Loucy (cell line): ENCODE measurements around the gene LRRC43.

Source experiments
- H2AFZ ChIP-seq: fragments of 200-600 bp; sonication (generic); 2 replicates; pipeline ENCODE4 v1.6.0; 2016; ENCODE audit warnings: antibody characterized with exemption, mild to moderate bottlenecking, low read length, moderate library complexity
- H3F3A ChIP-seq: fragments of 200-600 bp; 2 replicates; pipeline ENCODE4 v1.6.0; 2016; ENCODE audit warnings: antibody characterized with exemption, low read depth, mild to moderate bottlenecking
- H3K27me3 ChIP-seq: fragments of 200-600 bp; sonication (generic); 2 replicates; pipeline ENCODE4 v1.6.1; 2014; ENCODE audit warnings: low read length, mild to moderate bottlenecking; ENCODE audit not compliant: insufficient read depth, poor library complexity, severe bottlenecking
- H3K36me3 ChIP-seq: fragments of 200-600 bp; sonication (generic); 2 replicates; pipeline ENCODE4 v1.6.1; 2016; ENCODE audit warnings: low read length; ENCODE audit not compliant: insufficient read depth
- H3K4me1 ChIP-seq: fragments of 200-600 bp; sonication (generic); 2 replicates; pipeline ENCODE4 v1.5.1; 2014; ENCODE audit warnings: low read length, mild to moderate bottlenecking; ENCODE audit not compliant: insufficient read depth, poor library complexity, severe bottlenecking
- H3K4me2 ChIP-seq: fragments of 200-600 bp; sonication (generic); 2 replicates; pipeline ENCODE4 v1.6.0; 2014; ENCODE audit warnings: antibody characterized with exemption, low read length, low read depth, mild to moderate bottlenecking; ENCODE audit not compliant: poor library complexity, severe bottlenecking
- H3K4me3 ChIP-seq: fragments of 200-600 bp; sonication (generic); 2 replicates; pipeline ENCODE4 v1.5.1; 2014; ENCODE audit warnings: low read length, mild to moderate bottlenecking, mixed read lengths; ENCODE audit not compliant: poor library complexity, severe bottlenecking
- H3K79me2 ChIP-seq: fragments of 200-600 bp; sonication (generic); 2 replicates; pipeline ENCODE4 v1.6.1; 2014; ENCODE audit warnings: low read length; ENCODE audit not compliant: insufficient read depth
- H3K9ac ChIP-seq: fragments of 200-600 bp; sonication (generic); 2 replicates; pipeline ENCODE4 v1.6.0; 2014; ENCODE audit warnings: mild to moderate bottlenecking, low read depth, low read length, moderate library complexity; ENCODE audit not compliant: poor library complexity, severe bottlenecking
- H3K9me2 ChIP-seq: fragments of 200-600 bp; sonication (generic); replicated peaks from 2 replicates; pipeline ENCODE4 v1.6.1; 2016; ENCODE audit warnings: low read depth, low read length, mixed read lengths
- H3K9me3 ChIP-seq: fragments of 200-600 bp; sonication (generic); 2 replicates; pipeline ENCODE4 v1.6.1; 2014; ENCODE audit warnings: mild to moderate bottlenecking, antibody characterized with exemption, low read length, low read depth; ENCODE audit not compliant: insufficient read depth
- H4K20me1 ChIP-seq: fragments of 200-600 bp; sonication (generic); 2 replicates; pipeline ENCODE4 v1.6.0; 2014; ENCODE audit warnings: antibody characterized with exemption, low read length, mild to moderate bottlenecking; ENCODE audit not compliant: insufficient read depth, poor library complexity, severe bottlenecking
- EZH2phosphoT487 ChIP-seq: fragments of 200-600 bp; IDR thresholded peaks from 2 replicates; pipeline ENCODE4 v1.6.1; 2018; ENCODE audit warnings: antibody characterized with exemption, mild to moderate bottlenecking, moderate library complexity, borderline replicate concordance
- TF ChIP-seq, protein P1 (sequence below): fragments of 200-600 bp; sonication (generic); conservative IDR thresholded peaks from 2 replicates; pipeline ENCODE4 v1.5.1; 2014; ENCODE audit warnings: mild to moderate bottlenecking, antibody characterized with exemption, low read length

Gene LRRC43

GRCh38 chr12:122244565-122245371 is 61.8 kb downstream of the LRRC43 start:
- Histone ChIP-seq H3F3A (peaks cover 3% of the 10 kb centered on the region; the same call in 1 of the 2 replicates), H2AFZ (peak overlapping the region; percentile 48), H3K79me2 (no peaks in the 10 kb centered on the region), H3K27me3 (no peaks in the 10 kb centered on the region), H3K4me3 (peak overlapping the region; percentile 66), H4K20me1 (no peaks in the 10 kb centered on the region), H3K9me3 (no peaks in the 10 kb centered on the region), H3K36me3 (peaks cover 12% of the 10 kb centered on the region; the same call in 1 of the 2 replicates), H3K4me1 (peaks cover 18% of the 10 kb centered on the region), H3K9me2 (no peaks in the 10 kb centered on the region), H3K9ac (peak overlapping the region; percentile 32), H3K4me2 (peak overlapping the region; percentile 77)
- TF ChIP-seq, protein P1, sequence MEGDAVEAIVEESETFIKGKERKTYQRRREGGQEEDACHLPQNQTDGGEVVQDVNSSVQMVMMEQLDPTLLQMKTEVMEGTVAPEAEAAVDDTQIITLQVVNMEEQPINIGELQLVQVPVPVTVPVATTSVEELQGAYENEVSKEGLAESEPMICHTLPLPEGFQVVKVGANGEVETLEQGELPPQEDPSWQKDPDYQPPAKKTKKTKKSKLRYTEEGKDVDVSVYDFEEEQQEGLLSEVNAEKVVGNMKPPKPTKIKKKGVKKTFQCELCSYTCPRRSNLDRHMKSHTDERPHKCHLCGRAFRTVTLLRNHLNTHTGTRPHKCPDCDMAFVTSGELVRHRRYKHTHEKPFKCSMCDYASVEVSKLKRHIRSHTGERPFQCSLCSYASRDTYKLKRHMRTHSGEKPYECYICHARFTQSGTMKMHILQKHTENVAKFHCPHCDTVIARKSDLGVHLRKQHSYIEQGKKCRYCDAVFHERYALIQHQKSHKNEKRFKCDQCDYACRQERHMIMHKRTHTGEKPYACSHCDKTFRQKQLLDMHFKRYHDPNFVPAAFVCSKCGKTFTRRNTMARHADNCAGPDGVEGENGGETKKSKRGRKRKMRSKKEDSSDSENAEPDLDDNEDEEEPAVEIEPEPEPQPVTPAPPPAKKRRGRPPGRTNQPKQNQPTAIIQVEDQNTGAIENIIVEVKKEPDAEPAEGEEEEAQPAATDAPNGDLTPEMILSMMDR = no peak
- no peak for TF ChIP-seq EZH2phosphoT487

DNA sequence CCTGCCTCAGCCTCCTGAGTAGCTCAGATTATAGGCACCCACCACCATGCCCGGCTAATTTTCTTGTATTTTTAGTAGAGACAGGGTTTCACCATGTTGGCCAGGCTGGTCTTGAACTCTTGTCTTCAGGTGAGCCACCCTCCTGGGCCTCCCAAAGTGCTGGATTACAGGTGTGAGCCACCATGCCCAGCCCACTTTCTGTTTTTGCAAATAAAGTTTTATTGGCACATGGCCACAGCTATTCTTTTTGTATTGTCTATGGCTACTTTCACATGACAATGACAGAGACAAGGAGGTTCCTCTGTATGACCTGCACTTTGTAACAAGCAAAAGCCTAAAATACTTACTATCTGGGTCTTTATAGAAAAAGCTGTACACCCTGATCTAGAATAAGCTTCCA is 62.6 kb downstream of the LRRC43 start:
- Histone ChIP-seq H3K4me2 (peak overlapping the region; percentile 77), H4K20me1 (no peaks in the 10 kb centered on the region), H3K4me1 (peaks cover 18% of the 10 kb centered on the region), H3K36me3 (peaks cover 15% of the 10 kb centered on the region; the same call in 1 of the 2 replicates), H3K9ac (no peak overlapping the region), H2AFZ (no peak overlapping the region), H3K4me3 (no peak overlapping the region), H3K27me3 (no peaks in the 10 kb centered on the region), H3K9me3 (no peaks in the 10 kb centered on the region), H3K79me2 (no peaks in the 10 kb centered on the region), H3K9me2 (no peaks in the 10 kb centered on the region), H3F3A (peaks cover 3% of the 10 kb centered on the region; the same call in 1 of the 2 replicates)
- no peak for TF ChIP-seq EZH2phosphoT487
- TF ChIP-seq, protein P1 = no peak

DNA sequence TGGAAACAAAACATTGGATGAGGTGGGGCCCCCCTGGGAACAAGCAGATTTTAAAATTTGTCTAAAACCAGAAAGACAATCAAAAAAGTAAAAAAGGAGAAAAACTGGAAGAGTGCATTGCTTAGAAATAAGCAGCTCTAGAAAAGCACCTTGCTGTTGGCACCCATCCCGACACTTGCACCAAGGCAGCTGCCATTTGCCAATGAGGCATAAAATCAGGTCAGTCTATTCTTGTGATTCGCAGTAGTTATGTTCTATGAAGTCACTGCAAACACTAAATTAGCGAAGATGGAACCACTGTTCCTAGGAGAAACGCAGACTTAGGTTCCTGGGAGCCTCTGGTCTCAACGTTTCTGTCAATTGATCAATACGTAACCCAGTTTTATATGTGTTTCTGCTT is 67.1 kb downstream of the LRRC43 start:
- Histone ChIP-seq H3K4me3 (no peak overlapping the region), H3K4me1 (peaks cover 2% of the 10 kb centered on the region), H3K36me3 (peaks cover 12% of the 10 kb centered on the region; the same call in 1 of the 2 replicates), H3K9me2 (no peaks in the 10 kb centered on the region), H2AFZ (no peak overlapping the region), H3K4me2 (no peak overlapping the region), H3K9me3 (no peaks in the 10 kb centered on the region), H4K20me1 (no peaks in the 10 kb centered on the region), H3K9ac (no peak overlapping the region), H3K27me3 (no peaks in the 10 kb centered on the region), H3K79me2 (no peaks in the 10 kb centered on the region), H3F3A (no peaks in the 10 kb centered on the region)
- TF ChIP-seq EZH2phosphoT487 = no peak
- TF ChIP-seq, protein P1 = no peak
